ENCODE measurements around the gene STAMBP.
"Not testable (repeated sequence)": the region's sequence is repeated elsewhere in the genome, so short reads cannot be mapped to it uniquely, and the experiment has no call there.

GRCh38 chr2:73887596-73888353 lies 59.0 kb downstream of the STAMBP start:
- not testable (repeated sequence) for TF ChIP-seq POLR2A, CTCF (IDR thresholded peaks at IDR 0.05)
